Endodermal cell (in vitro differentiated cells): ENCODE data around the gene FAT1. TPM values are rescaled to one million over a fixed set of nuclear protein-coding genes. Genes with fewer than 3 reads are reported as not detected.

Experiments
- DNase-seq: peaks from one replicate; pipeline ENCODE4 v3.0.0-alpha.2; 2017
- H3K27ac ChIP-seq: 2 replicates; pipeline ENCODE4 v1.5.1; 2013; ENCODE audit warnings: mild to moderate bottlenecking, low read depth, low read length, moderate library complexity
- H3K27me3 ChIP-seq: 2 replicates; pipeline ENCODE4 v1.6.1; 2013; ENCODE audit warnings: mild to moderate bottlenecking, low read length, moderate library complexity; ENCODE audit not compliant: insufficient read depth, control insufficient read depth, poor library complexity, severe bottlenecking
- H3K36me3 ChIP-seq: 2 replicates; pipeline ENCODE4 v1.7.0; 2013; ENCODE audit warnings: mild to moderate bottlenecking, low read length, moderate library complexity; ENCODE audit not compliant: control insufficient read depth, insufficient read depth
- H3K4me1 ChIP-seq: one replicate; pipeline ENCODE4 v1.7.0; 2013; ENCODE audit warnings: low read length; ENCODE audit not compliant: control insufficient read depth, insufficient read depth
- H3K4me3 ChIP-seq: 2 replicates; pipeline ENCODE4 v1.5.1; 2013; ENCODE audit warnings: mild to moderate bottlenecking, low read length, moderate library complexity
- H3K9ac ChIP-seq: 2 replicates; pipeline ENCODE4 v1.6.1; 2013; ENCODE audit warnings: mild to moderate bottlenecking, low read length, moderate library complexity; ENCODE audit not compliant: poor library complexity, severe bottlenecking; ENCODE audit errors: extremely low read depth
- H3K9me3 ChIP-seq: 2 replicates; pipeline ENCODE4 v1.6.1; 2013; ENCODE audit warnings: mild to moderate bottlenecking, low read length, moderate library complexity; ENCODE audit not compliant: control insufficient read depth
- H3K27ac Mint-ChIP-seq: 2 replicates; pipeline ENCODE4 v1.8.0; 2020; ENCODE audit warnings: mixed read lengths
- H3K27me3 Mint-ChIP-seq: 2 replicates; pipeline ENCODE4 v1.8.0; 2021; ENCODE audit warnings: mild to moderate bottlenecking, mixed read lengths; ENCODE audit not compliant: insufficient read depth
- H3K36me3 Mint-ChIP-seq: 2 replicates; pipeline ENCODE4 v1.8.0; 2020; ENCODE audit warnings: low read depth, mixed read lengths
- H3K4me1 Mint-ChIP-seq: 2 replicates; pipeline ENCODE4 v1.8.0; 2020; ENCODE audit warnings: mixed read lengths
- H3K4me3 Mint-ChIP-seq: 2 replicates; pipeline ENCODE4 v1.8.0; 2020; ENCODE audit warnings: mild to moderate bottlenecking, moderate library complexity, mixed read lengths
- H3K9me3 Mint-ChIP-seq: 2 replicates; pipeline ENCODE4 v1.8.0; 2020; ENCODE audit warnings: mild to moderate bottlenecking, mixed read lengths
- CTCF ChIP-seq: fragments of 200-600 bp; sonication (generic); conservative IDR thresholded peaks from 2 replicates; pipeline ENCODE4 v1.5.0; 2021; ENCODE audit warnings: antibody characterized with exemption, mild to moderate bottlenecking
- WGBS, 2 experiments: methylation state at CpG; one replicate each; pipeline versions ENCODE4 v1.1.5 to v1.1.7; 2013; ENCODE audit warnings: missing lambda C conversion rate in 2 of 2, mixed read lengths in 1 of 2; ENCODE audit not compliant: insufficient coverage in 1 of 2, insufficient read length in 1 of 2; 5-methylcytosine and 5-hydroxymethylcytosine counted together
- total RNA-seq, 2 donors: library from RNA; stranded (reverse); fragmentation: NEBNext Ultra II Directional in 1 of 2; extraction: Animal tissue kit (Norgen Biotek cat#: 25700) in 1 of 2; gene quantifications; 2 replicates in 1 of 2; 3 replicates in 1 of 2; pipeline ENCODE4 v1.2.1, GENCODE V29; 2021

Gene FAT1
- total RNA-seq, 2 donors from 2014 or later: 66.6 to 77.8 TPM

- H3K4me3 Mint-ChIP-seq: no peak overlapping the region
- no peak for TF ChIP-seq CTCF
- H3K27ac Mint-ChIP-seq: no peak overlapping the region
- H3K27me3 Mint-ChIP-seq: no peaks in the 10 kb centered on the region
- H3K4me1 Mint-ChIP-seq: peaks cover 22% of the 10 kb centered on the region
- Histone ChIP-seq H3K27me3 (no peaks in the 10 kb centered on the region), H3K4me3 (no peak overlapping the region), H3K4me1 (peaks cover 14% of the 10 kb centered on the region), H3K27ac (no peak overlapping the region), H3K36me3 (peaks cover 38% of the 10 kb centered on the region), H3K9me3 (no peaks in the 10 kb centered on the region), H3K9ac (no peak overlapping the region)
- peaks cover 34% of the 10 kb centered on the region for H3K36me3 Mint-ChIP-seq
- WGBS, 2 experiments: 91 to 100% methylated on average over 2 to 3 of the region's 4 CpGs
- H3K9me3 Mint-ChIP-seq: no peaks in the 10 kb centered on the region
- no peak for DNase-seq
Observed at GRCh38 chr4:186704057-186704456, 19.6 kb downstream of the FAT1 start.

GRCh38 chr4:186703510-186703909, 20.1 kb downstream of the FAT1 start:
- H3K4me1 ChIP-seq: peaks cover 14% of the 10 kb centered on the region
- Mint-ChIP-seq H3K9me3 (no peaks in the 10 kb centered on the region), H3K36me3 (peaks cover 29% of the 10 kb centered on the region), H3K4me1 (peaks cover 22% of the 10 kb centered on the region), H3K27ac (no peak overlapping the region), H3K4me3 (no peak overlapping the region), H3K27me3 (no peaks in the 10 kb centered on the region)
- TF ChIP-seq CTCF: no peak
- no peaks in the 10 kb centered on the region for H3K27me3 ChIP-seq
- no peaks in the 10 kb centered on the region for H3K9me3 ChIP-seq
- DNase-seq: no peak
- WGBS, 2 experiments: 93 to 100% methylated on average over 5 to 8 of the region's 8 CpGs
- H3K27ac ChIP-seq: no peak overlapping the region
- peaks cover 32% of the 10 kb centered on the region for H3K36me3 ChIP-seq
- no peak overlapping the region for H3K4me3 ChIP-seq
- no peak overlapping the region for H3K9ac ChIP-seq

GRCh38 chr4:186702940-186703339, 20.7 kb downstream of the FAT1 start:
- DNase-seq: no peak
- Mint-ChIP-seq H3K4me1 (peaks cover 22% of the 10 kb centered on the region), H3K36me3 (peaks cover 27% of the 10 kb centered on the region), H3K27ac (no peak overlapping the region), H3K4me3 (no peak overlapping the region), H3K9me3 (no peaks in the 10 kb centered on the region), H3K27me3 (no peaks in the 10 kb centered on the region)
- no peaks in the 10 kb centered on the region for H3K9me3 ChIP-seq
- WGBS, 2 experiments: 88 to 89% methylated on average over 8 to 10 of the region's 10 CpGs
- H3K27me3 ChIP-seq: no peaks in the 10 kb centered on the region
- no peak for TF ChIP-seq CTCF
- H3K4me3 ChIP-seq: no peak overlapping the region
- H3K27ac ChIP-seq: no peak overlapping the region
- H3K4me1 ChIP-seq: peaks cover 14% of the 10 kb centered on the region
- no peak overlapping the region for H3K9ac ChIP-seq
- peaks cover 32% of the 10 kb centered on the region for H3K36me3 ChIP-seq
